Mesothelial cell of epicardium (in vitro differentiated cells): ENCODE data around the gene MPV17. TPM values are rescaled to one million over a fixed set of nuclear protein-coding genes. Genes with fewer than 3 reads are reported as not detected.
"Not testable (repeated sequence)": the region's sequence is repeated elsewhere in the genome, so short reads cannot be mapped to it uniquely, and the experiment has no call there.

Source experiments
- DNase-seq, 2 experiments: peaks; one replicate each; pipeline ENCODE4 v3.0.0; 2021; ENCODE audit warnings: low spot score in 2 of 2; ENCODE audit not compliant: unreplicated experiment in 2 of 2
- H3K27ac Mint-ChIP-seq: 2 replicates; pipeline ENCODE4 v1.8.0; 2021; ENCODE audit warnings: mixed read lengths
- H3K27me3 Mint-ChIP-seq: 2 replicates; pipeline ENCODE4 v1.8.0; 2021; ENCODE audit warnings: low read depth, mixed read lengths
- H3K36me3 Mint-ChIP-seq: 2 replicates; pipeline ENCODE4 v1.8.0; 2021; ENCODE audit warnings: mixed read lengths
- H3K4me1 Mint-ChIP-seq: 2 replicates; pipeline ENCODE4 v1.8.0; 2021; ENCODE audit warnings: mixed read lengths
- H3K4me3 Mint-ChIP-seq: 2 replicates; pipeline ENCODE4 v1.8.0; 2021; ENCODE audit warnings: mild to moderate bottlenecking, moderate library complexity, mixed read lengths
- H3K9me3 Mint-ChIP-seq: 2 replicates; pipeline ENCODE4 v1.8.0; 2021; ENCODE audit warnings: mixed read lengths
- total RNA-seq: library from RNA; stranded (reverse); gene quantifications from 3 replicates; pipeline ENCODE4 v1.2.1, GENCODE V29; 2021
- TF ChIP-seq, protein P1 (sequence below): fragments of 200-600 bp; sonication (generic); IDR thresholded peaks from one replicate; pipeline ENCODE4 v1.5.0; 2021; ENCODE audit warnings: antibody characterized with exemption; ENCODE audit not compliant: unreplicated experiment

The MPV17 gene
- total RNA-seq, 1 donor from 2014 or later = 70.0 TPM

DNA sequence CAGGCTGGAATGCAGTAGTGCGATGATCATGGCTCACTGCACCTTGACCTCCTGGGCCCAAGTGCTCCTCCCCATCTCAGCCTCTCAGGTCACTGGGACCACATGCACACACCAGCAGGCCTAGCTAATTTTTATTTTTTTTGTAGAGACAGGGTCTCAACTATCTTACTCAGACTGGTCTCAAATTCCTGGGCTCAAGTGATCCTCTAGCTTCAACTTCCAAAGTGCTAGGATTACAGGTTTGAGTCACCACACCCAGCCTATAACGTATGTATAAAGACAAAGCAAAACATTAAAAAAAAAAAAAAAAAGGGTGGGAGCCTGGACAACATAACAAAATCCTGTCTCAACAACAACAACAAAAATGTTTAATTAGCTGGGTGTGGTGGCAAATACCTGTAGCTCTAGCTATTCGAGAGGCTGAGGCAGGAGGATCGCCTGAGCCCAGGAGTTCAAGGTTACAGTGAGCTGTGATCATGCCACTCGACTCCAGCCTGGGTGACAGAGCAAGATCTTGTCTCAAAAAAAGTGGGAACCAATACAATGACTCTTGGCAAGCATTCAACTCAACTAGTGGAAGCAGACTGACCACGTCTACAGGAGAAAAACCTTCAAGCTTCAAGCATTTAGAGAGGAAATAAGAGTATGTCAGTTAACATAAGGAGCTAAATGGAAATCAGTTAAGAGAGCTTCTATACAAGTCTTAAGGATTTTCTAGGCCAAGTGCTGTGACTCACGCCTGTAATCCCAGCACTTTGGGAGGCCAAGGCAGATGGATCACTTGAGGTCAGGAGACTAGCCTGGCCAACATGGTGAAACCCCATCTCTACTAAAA is 31.1 kb upstream of the MPV17 start:
- peaks cover 25% of the 10 kb centered on the region for H3K4me1 Mint-ChIP-seq
- DNase-seq = no peak
- H3K27ac Mint-ChIP-seq = no peak overlapping the region

DNA sequence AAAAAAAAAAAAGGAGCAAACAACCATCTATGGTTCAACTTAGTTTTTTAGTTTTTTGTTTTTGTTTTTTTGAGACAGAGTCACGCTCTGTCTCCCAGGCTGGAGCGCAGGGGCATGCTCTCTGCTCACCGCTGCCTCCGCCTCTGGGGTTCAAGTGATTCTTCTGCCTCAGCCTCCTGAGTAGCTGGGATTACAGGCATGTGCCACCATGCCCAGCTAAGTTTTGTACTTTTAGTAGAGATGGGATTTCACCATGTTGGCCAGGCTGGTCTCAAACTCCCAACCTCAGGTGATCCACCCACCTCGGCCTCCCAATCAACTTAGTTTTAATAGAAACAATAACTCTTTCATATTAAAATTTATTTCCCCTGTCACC is 30.5 kb upstream of the MPV17 start:
- not testable (repeated sequence) for H3K9me3 Mint-ChIP-seq, H3K36me3 Mint-ChIP-seq, H3K27ac Mint-ChIP-seq, DNase-seq, H3K27me3 Mint-ChIP-seq, H3K4me3 Mint-ChIP-seq
- peaks cover 22% of the 10 kb centered on the region for H3K4me1 Mint-ChIP-seq

More for the DNA sequence above, 31.1 kb upstream of the MPV17 start:
- Mint-ChIP-seq H3K27me3 (no peaks in the 10 kb centered on the region), H3K36me3 (peaks cover 13% of the 10 kb centered on the region), H3K4me3 (peak overlapping the region; percentile 41), H3K9me3 (no peaks in the 10 kb centered on the region)
- TF ChIP-seq, protein P1, sequence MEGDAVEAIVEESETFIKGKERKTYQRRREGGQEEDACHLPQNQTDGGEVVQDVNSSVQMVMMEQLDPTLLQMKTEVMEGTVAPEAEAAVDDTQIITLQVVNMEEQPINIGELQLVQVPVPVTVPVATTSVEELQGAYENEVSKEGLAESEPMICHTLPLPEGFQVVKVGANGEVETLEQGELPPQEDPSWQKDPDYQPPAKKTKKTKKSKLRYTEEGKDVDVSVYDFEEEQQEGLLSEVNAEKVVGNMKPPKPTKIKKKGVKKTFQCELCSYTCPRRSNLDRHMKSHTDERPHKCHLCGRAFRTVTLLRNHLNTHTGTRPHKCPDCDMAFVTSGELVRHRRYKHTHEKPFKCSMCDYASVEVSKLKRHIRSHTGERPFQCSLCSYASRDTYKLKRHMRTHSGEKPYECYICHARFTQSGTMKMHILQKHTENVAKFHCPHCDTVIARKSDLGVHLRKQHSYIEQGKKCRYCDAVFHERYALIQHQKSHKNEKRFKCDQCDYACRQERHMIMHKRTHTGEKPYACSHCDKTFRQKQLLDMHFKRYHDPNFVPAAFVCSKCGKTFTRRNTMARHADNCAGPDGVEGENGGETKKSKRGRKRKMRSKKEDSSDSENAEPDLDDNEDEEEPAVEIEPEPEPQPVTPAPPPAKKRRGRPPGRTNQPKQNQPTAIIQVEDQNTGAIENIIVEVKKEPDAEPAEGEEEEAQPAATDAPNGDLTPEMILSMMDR = no peak

DNA sequence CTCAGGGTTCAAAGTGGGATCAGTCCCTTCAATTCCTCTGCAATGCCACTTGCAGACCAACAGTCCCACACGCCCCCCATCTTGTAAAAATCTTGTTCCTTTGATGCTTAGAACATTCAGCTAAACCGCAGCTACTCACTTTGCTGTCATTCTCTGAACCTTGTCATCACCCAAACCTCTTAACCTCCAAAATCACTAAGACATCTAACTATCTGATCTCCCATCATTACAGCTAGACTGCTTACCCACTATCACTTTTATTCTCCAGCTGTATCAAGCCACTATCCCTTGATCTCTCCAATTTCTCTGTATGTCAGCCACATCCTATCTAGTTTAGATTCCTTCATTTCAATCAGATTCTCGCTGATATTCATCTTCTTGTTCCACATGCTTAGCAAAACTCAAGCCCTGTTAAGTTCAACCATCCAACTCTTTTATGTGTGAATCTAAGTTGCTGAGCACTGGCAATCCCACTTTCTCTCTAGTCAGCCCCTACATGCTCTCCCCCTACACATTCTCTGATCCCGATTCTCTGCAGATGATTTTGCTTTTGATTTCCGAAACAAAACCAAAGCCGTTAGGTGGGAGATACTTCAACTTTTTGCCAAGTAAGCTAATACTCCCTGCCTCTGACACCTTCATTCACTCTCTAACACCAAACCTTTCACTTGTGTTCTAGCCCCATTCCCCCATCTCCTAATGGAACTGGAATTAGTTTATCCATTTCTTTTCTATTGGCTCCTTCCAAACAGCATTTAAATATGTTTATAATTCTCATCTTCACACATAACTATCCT is 29.1 kb upstream of the MPV17 start:
- Mint-ChIP-seq H3K4me3 (no peak overlapping the region), H3K4me1 (peaks cover 13% of the 10 kb centered on the region), H3K9me3 (no peaks in the 10 kb centered on the region), H3K27ac (no peak overlapping the region), H3K36me3 (peaks cover 5% of the 10 kb centered on the region), H3K27me3 (no peaks in the 10 kb centered on the region)
- TF ChIP-seq, protein P1 = no peak
- DNase-seq = no peak

DNA sequence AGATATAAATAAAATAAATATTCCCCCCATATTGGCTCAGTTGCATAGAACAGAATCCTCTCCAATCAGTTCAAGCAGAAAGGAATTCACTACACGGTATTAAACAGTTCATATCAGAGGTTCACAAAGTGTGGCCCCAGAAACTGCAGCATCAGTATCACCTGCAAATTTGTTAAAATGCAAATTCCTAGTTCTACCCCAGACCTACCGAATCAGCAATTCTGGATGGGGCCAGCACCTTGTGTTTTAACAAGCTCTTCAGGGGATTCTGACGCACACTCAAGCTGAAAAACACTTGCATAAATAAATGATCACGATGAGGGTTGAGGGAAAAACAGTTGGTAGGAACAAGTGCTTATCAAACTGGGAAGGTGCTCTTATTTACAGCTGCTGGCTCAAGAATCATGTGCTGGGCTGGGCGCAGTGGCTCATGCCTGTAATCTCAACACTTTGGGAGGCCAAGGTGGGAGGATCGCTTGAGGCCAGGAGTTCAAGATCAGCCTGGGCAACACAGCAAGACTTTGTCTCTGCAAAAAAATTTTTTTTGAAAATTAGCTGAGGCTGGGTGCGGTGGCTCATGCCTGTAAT is 27.3 kb upstream of the MPV17 start:
- Mint-ChIP-seq H3K36me3 (peaks cover 5% of the 10 kb centered on the region), H3K4me1 (peaks cover 5% of the 10 kb centered on the region), H3K4me3 (no peak overlapping the region), H3K27me3 (no peaks in the 10 kb centered on the region), H3K27ac (no peak overlapping the region), H3K9me3 (no peaks in the 10 kb centered on the region)
- DNase-seq = no peak
- TF ChIP-seq, protein P1 = no peak

DNA sequence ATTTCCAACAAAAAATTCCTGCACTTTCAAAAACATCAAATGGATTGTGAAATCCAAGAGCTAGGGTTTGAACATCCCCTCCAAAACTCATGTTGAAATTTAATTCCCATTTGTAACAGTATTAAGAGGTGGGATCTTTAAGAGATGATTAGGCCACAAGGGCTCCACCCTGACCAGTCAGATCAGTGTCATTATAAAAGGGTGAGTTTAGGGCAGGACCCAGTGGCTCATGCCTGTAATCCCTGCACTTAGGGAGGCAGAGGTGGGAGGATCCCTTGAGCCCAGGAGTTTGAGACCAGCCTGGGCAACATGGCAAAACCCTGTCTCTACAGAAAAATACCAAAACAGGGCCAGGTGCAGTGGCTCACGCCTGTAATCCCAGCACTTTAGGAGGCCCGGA is 24.7 kb upstream of the MPV17 start:
- Mint-ChIP-seq H3K36me3 (peaks cover 8% of the 10 kb centered on the region), H3K27ac (no peak overlapping the region), H3K27me3 (no peaks in the 10 kb centered on the region), H3K4me1 (no peaks in the 10 kb centered on the region), H3K9me3 (no peaks in the 10 kb centered on the region), H3K4me3 (no peak overlapping the region)
- TF ChIP-seq, protein P1 = no peak
- no peak for DNase-seq

DNA sequence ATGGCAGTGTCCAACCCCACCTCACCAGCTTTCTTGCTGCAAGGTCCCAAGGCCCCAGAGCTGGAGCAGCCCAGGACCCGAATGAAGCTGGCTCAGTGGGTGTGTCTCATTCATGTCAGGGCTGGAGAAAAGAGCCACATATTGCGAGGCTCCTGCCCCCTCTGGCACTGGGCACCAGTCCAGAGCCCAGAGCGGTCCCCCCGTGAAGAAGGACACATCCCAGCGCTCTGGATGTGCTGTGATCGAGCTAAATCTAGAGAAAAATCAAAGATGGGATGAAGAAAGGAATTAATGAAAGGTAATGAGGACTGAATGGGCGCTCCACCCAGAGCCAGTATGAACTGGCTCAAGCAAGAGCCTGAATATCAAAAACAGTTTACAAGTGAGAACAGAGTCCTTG is 13.3 kb upstream of the MPV17 start:
- Mint-ChIP-seq H3K27me3 (no peaks in the 10 kb centered on the region), H3K9me3 (no peaks in the 10 kb centered on the region), H3K4me1 (no peaks in the 10 kb centered on the region), H3K4me3 (no peak overlapping the region), H3K27ac (no peak overlapping the region), H3K36me3 (peaks cover 34% of the 10 kb centered on the region)
- TF ChIP-seq, protein P1 = no peak
- DNase-seq = no peak
